Ishikawa (cell line): ENCODE measurements around the gene ZNF160.

ENCODE experiments used
- CEBPB ChIP-seq: IDR thresholded peaks from 2 replicates; pipeline ENCODE4 v1.6.1; 2012
- CREB1 ChIP-seq: IDR thresholded peaks from 2 replicates; pipeline ENCODE4 v1.6.1; 2012; ENCODE audit warnings: low read depth
- EGR1 ChIP-seq: IDR thresholded peaks from 2 replicates; pipeline ENCODE4 v1.6.1; 2012
- EP300 ChIP-seq: IDR thresholded peaks from 2 replicates; pipeline ENCODE4 v1.6.1; 2012; ENCODE audit warnings: borderline replicate concordance
- FOXM1 ChIP-seq: IDR thresholded peaks from 2 replicates; pipeline ENCODE4 v1.6.1; 2012; ENCODE audit warnings: low read depth, borderline replicate concordance
- MAX ChIP-seq: IDR thresholded peaks from 2 replicates; pipeline ENCODE4 v1.6.1; 2012
- NFIC ChIP-seq: IDR thresholded peaks from 2 replicates; pipeline ENCODE4 v1.6.1; 2012
- RAD21 ChIP-seq: IDR thresholded peaks from 2 replicates; pipeline ENCODE4 v1.6.1; 2012; ENCODE audit warnings: low read depth
- REST ChIP-seq: IDR thresholded peaks from 2 replicates; pipeline ENCODE4 v1.6.1; 2012; ENCODE audit warnings: low read depth, mild to moderate bottlenecking
- TAF1 ChIP-seq: IDR thresholded peaks from 2 replicates; pipeline ENCODE4 v1.6.1; 2012; ENCODE audit warnings: low read depth, mild to moderate bottlenecking
- TCF12 ChIP-seq: IDR thresholded peaks from 2 replicates; pipeline ENCODE4 v1.6.1; 2012; ENCODE audit warnings: low read depth
- TEAD4 ChIP-seq: IDR thresholded peaks from 2 replicates; pipeline ENCODE4 v1.6.1; 2012
- USF1 ChIP-seq: IDR thresholded peaks from 2 replicates; pipeline ENCODE4 v1.6.1; 2012
- YY1 ChIP-seq: IDR thresholded peaks from 2 replicates; pipeline ENCODE4 v1.6.1; 2012; ENCODE audit warnings: low read depth
- ZBTB7A ChIP-seq: IDR thresholded peaks from 2 replicates; pipeline ENCODE4 v1.6.1; 2012; ENCODE audit warnings: low read depth

ZNF160 gene

GRCh38 chr19:53068834-53069233, 34.4 kb downstream of the ZNF160 start:
- TF ChIP-seq TCF12 (no peak), TEAD4 (no peak), CEBPB (no peak), RAD21 (no peak), YY1 (no peak), EP300 (no peak), MAX (no peak)

GRCh38 chr19:53068199-53068598, 35.0 kb downstream of the ZNF160 start:
- no peak for TF ChIP-seq EP300
- TF ChIP-seq CREB1, result no peak
- TF ChIP-seq CEBPB, result no peak
- TF ChIP-seq TEAD4, result no peak
- TF ChIP-seq TCF12, result no peak
- no peak for TF ChIP-seq MAX
- TF ChIP-seq TAF1, result no peak
- no peak for TF ChIP-seq RAD21
- no peak for TF ChIP-seq USF1
- no peak for TF ChIP-seq YY1
- no peak for TF ChIP-seq REST
- no peak for TF ChIP-seq FOXM1
- no peak for TF ChIP-seq ZBTB7A
- TF ChIP-seq EGR1, result no peak
- TF ChIP-seq NFIC, result no peak

GRCh38 chr19:53057904-53058580, 45.2 kb downstream of the ZNF160 start:
- TF ChIP-seq MAX (peak; percentile 50), YY1 (no peak), CREB1 (no peak), RAD21 (no peak)

GRCh38 chr19:53055117-53055516, 48.1 kb downstream of the ZNF160 start:
- TF ChIP-seq CEBPB (no peak), RAD21 (no peak), USF1 (no peak), EP300 (no peak)

GRCh38 chr19:53047379-53047778, 55.8 kb downstream of the ZNF160 start:
- no peak for TF ChIP-seq USF1

GRCh38 chr19:53045536-53045935, 57.7 kb downstream of the ZNF160 start:
- TF ChIP-seq USF1 (no peak), CEBPB (no peak), ZBTB7A (no peak), CREB1 (no peak)

- TF ChIP-seq NFIC (no peak), MAX (no peak), TAF1 (no peak), TCF12 (no peak), ZBTB7A (no peak), USF1 (no peak), EP300 (no peak), CEBPB (no peak), TEAD4 (no peak), CREB1 (no peak), EGR1 (no peak), RAD21 (no peak), FOXM1 (no peak), REST (no peak), YY1 (no peak)
Measured at GRCh38 chr19:53041366-53041765, 61.9 kb downstream of the ZNF160 start.
